Right lobe of liver (tissue), 6 donors: ENCODE measurements around the gene SDS. TPM values are rescaled to one million over a fixed set of nuclear protein-coding genes. Genes with fewer than 3 reads are reported as not detected.
"Not testable (repeated sequence)": the region's sequence is repeated elsewhere in the genome, so short reads cannot be mapped to it uniquely, and the experiment has no call there.

ENCODE experiments used
- ATAC-seq, 4 donors: fragments of 200-7000 bp; cut with Tn5 transposase; one replicate each; pipeline ENCODE4 v1.9.1; 2020; ENCODE audit warnings: mild to moderate bottlenecking in 4 of 4, moderate library complexity in 4 of 4
- DNase-seq, 3 donors: peaks; one replicate each; pipeline ENCODE4 v3.0.0-alpha.2; 2020
- H3K27ac ChIP-seq, 3 donors: fragments of 200-600 bp; one replicate each; pipeline ENCODE4 v1.8.0; 2022
- H3K27me3 ChIP-seq, 2 donors: fragments of 200-600 bp; one replicate each; pipeline ENCODE4 v1.8.0; 2022
- H3K36me3 ChIP-seq, 4 donors: fragments of 200-600 bp; sonication (generic) in 1 of 4; one replicate each; pipeline versions ENCODE4 v1.5.1 to v1.8.0; 2017 to 2022; ENCODE audit warnings: control low read depth in 1 of 4
- H3K4me1 ChIP-seq, 4 donors: fragments of 200-600 bp; sonication (generic) in 1 of 4; one replicate each; pipeline versions ENCODE4 v1.5.1 to v1.8.0; 2017 to 2022; ENCODE audit warnings: control low read depth in 1 of 4
- H3K4me3 ChIP-seq, 3 donors: fragments of 200-600 bp; one replicate each; pipeline ENCODE4 v1.8.0; 2022
- H3K9me3 ChIP-seq, 4 donors: fragments of 200-600 bp; sonication (generic) in 1 of 4; one replicate each; pipeline versions ENCODE4 v1.5.1 to v1.8.0; 2017 to 2022; ENCODE audit warnings: control low read depth in 1 of 4
- POLR2A ChIP-seq: fragments of 450-650 bp; IDR thresholded peaks from one replicate; pipeline ENCODE4 v1.6.1; 2017; ENCODE audit warnings: antibody characterized with exemption, mild to moderate bottlenecking
- WGBS: methylation state at CpG from one replicate; pipeline ENCODE4 v1.1.6; 2018; ENCODE audit warnings: low coverage, low lambda C conversion rate; ENCODE audit not compliant: insufficient coverage; ENCODE audit errors: missing lambda C conversion rate; 5-methylcytosine and 5-hydroxymethylcytosine counted together
- intact Hi-C, 2 donors: fragments of 100-400 bp; cut with DNase I; formaldehyde crosslinking; loops; one replicate each; pipeline versions ENCODE4 v1.11.2 to v1.14.1; 2022
- total RNA-seq, 6 experiments: library from RNA; depleted of rRNA in 2 of 6; stranded (reverse); fragments of >200 nt in 2 of 6; fragmentation: NEBNext Ultra II Directional in 3 of 6; extraction: Animal tissue kit (Norgen Biotek cat#: 25700) in 3 of 6; gene quantifications; one replicate each; pipeline versions ENCODE4 v1.1.0 to v1.2.4, GENCODE V29; 2016 to 2023
- TF ChIP-seq, protein P1 (sequence below), 4 donors: fragments of 200-600 bp in 3 of 4; fragments of 450-650 bp in 1 of 4; IDR thresholded peaks; one replicate each; pipeline versions ENCODE4 v1.5.1 to v1.8.0; 2016 to 2022; ENCODE audit warnings: antibody characterized with exemption in 4 of 4, mild to moderate bottlenecking in 2 of 4
- donor health status: DM: no; HTN: yes; CAD: no.
- donor health status: DM: no; HTN: no; CAD: no.
- donor health status: DM: no; HTN: no; CAD: no.
- donor health status: DM: no; HTN: yes; CAD: no.
- donor health status: DM: no; HTN: yes; CAD: no.

SDS gene
- total RNA-seq, 6 experiments from 2014 or later: 208 to 722 (median 309) TPM

- Histone ChIP-seq H3K36me3 (no peaks in the 10 kb centered on the region), H3K4me1 (peaks cover 0 to 10% (median 0%) of the 10 kb centered on the region in 4 donors), H3K27me3 (no peaks in the 10 kb centered on the region), H3K9me3 (no peaks in the 10 kb centered on the region), H3K4me3 (no peak overlapping the region), H3K27ac (peak overlapping the region in 1 of 3 donors; percentile 78)
- intact Hi-C loops: no loop called here
- no peak for TF ChIP-seq POLR2A
- TF ChIP-seq, protein P1, sequence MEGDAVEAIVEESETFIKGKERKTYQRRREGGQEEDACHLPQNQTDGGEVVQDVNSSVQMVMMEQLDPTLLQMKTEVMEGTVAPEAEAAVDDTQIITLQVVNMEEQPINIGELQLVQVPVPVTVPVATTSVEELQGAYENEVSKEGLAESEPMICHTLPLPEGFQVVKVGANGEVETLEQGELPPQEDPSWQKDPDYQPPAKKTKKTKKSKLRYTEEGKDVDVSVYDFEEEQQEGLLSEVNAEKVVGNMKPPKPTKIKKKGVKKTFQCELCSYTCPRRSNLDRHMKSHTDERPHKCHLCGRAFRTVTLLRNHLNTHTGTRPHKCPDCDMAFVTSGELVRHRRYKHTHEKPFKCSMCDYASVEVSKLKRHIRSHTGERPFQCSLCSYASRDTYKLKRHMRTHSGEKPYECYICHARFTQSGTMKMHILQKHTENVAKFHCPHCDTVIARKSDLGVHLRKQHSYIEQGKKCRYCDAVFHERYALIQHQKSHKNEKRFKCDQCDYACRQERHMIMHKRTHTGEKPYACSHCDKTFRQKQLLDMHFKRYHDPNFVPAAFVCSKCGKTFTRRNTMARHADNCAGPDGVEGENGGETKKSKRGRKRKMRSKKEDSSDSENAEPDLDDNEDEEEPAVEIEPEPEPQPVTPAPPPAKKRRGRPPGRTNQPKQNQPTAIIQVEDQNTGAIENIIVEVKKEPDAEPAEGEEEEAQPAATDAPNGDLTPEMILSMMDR (IDR thresholded peaks at IDR 0.05): no peak
- ATAC-seq (no peak), DNase-seq (no peak)
- 51% methylated on average over 5 of the region's 9 CpGs for WGBS
These were observed 43.5 kb downstream of the SDS start for GRCh38 chr12:113359939-113360748.

- no peak for DNase-seq
- Histone ChIP-seq H3K4me3 (peak overlapping the region; percentile 84 to 95 (median 90)), H3K4me1 (peaks cover 0 to 10% (median 0%) of the 10 kb centered on the region in 4 donors), H3K9me3 (no peaks in the 10 kb centered on the region), H3K27me3 (no peaks in the 10 kb centered on the region), H3K36me3 (no peaks in the 10 kb centered on the region), H3K27ac (peak overlapping the region; percentile 46 to 78 (median 64))
- intact Hi-C loops: no loop called here
- TF ChIP-seq, protein P1 (IDR thresholded peaks at IDR 0.05): no peak
- TF ChIP-seq POLR2A: no peak
- peak in 1 of 4 donors; percentile 8 for ATAC-seq
- 33% methylated on average over 2 of the region's 11 CpGs for WGBS
These were observed 44.4 kb downstream of the SDS start for GRCh38 chr12:113359133-113359938.

DNA sequence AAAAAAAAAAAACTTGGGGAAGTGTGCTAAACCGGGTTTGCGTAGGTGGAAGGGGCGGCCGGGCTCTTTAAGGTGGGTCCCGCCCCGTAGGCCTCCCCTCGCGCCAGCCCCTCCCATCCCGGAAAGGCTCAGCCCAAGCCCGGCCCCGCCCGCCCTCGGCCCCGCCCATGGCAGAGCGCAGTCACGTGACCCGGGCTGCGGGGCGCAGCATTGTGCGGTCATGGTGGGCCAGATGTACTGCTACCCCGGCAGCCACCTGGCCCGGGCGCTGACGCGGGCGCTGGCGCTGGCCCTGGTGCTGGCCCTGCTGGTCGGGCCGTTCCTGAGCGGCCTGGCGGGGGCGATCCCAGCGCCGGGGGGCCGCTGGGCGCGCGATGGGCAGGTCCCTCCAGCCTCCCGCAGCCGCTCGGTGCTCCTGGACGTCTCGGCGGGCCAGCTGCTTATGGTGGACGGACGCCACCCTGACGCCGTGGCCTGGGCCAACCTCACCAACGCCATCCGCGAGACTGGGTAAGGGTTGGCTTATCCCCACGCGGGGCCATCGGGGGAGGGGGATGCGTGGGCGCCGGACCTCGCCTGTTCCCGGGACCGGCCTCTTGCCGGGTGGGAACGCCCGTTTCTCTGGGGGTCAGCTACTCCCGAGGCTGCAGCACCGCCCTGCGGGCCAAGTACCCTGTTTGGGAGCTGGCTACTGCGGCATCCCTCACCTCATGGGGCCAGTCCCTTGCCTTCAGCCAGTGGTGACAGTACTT lies 45.1 kb downstream of the SDS start, which contains the start of gene PLBD2:
Gene PLBD2, plus strand, starts transcription at position 207 of the 752 bp plus-strand sequence. Its CDS starts 14 bp downstream, at position 221.
- Histone ChIP-seq H3K4me1 (peaks cover 0 to 10% (median 0%) of the 10 kb centered on the region in 4 donors), H3K27me3 (no peaks in the 10 kb centered on the region), H3K27ac (peak within 1 kb of the TSS; percentile 64 to 78 (median 69)), H3K4me3 (peak within 1 kb of the TSS; percentile 84 to 95 (median 90)), H3K9me3 (no peaks in the 10 kb centered on the region), H3K36me3 (no peaks in the 10 kb centered on the region)
- ATAC-seq (peak; percentile 97 to 98 (median 98)), DNase-seq (peak; percentile 96 to 97 (median 97))
- peak; percentile 72 for TF ChIP-seq POLR2A
- TF ChIP-seq, protein P1 (IDR thresholded peaks at IDR 0.05): peak in 1 of 4 donors; percentile 5
- intact Hi-C loops: no loop called here
- 0% methylated on average over 6 of the region's 67 CpGs for WGBS

- ATAC-seq, H3K27me3 ChIP-seq, H3K36me3 ChIP-seq, H3K27ac ChIP-seq, H3K9me3 ChIP-seq, DNase-seq, H3K4me3 ChIP-seq, intact Hi-C loops, H3K4me1 ChIP-seq: not testable (repeated sequence)
- WGBS: 83% methylated on average over 7 of the region's 7 CpGs
These were observed 49.5 kb downstream of the SDS start for GRCh38 chr12:113354192-113354591.
